Choroid plexus epithelial cell (primary cell): ENCODE data around the gene LTB4R.
A peak's percentile ranks its signal among the peaks of the same experiment; 100 is the strongest.

Experiments used
- DNase-seq: peaks from one replicate; pipeline ENCODE4 v3.0.0-alpha.2; 2010; ENCODE audit warnings: low read depth
- H3K4me3 ChIP-seq: 2 replicates; pipeline ENCODE4 v1.5.1; 2011; ENCODE audit warnings: low read depth, mild to moderate bottlenecking, control low read depth, low read length, moderate library complexity
- CTCF ChIP-seq: conservative IDR thresholded peaks from 2 replicates; pipeline ENCODE4 v1.5.1; 2011; ENCODE audit warnings: low read depth, mild to moderate bottlenecking, control low read depth, inconsistent platforms, low read length, moderate library complexity

The LTB4R gene

GRCh38 chr14:24307156-24307574, 4.1 kb upstream of the LTB4R start:
- no peak overlapping the region for H3K4me3 ChIP-seq
- no peak for DNase-seq
- TF ChIP-seq CTCF = no peak

GRCh38 chr14:24307575-24308341, 3.5 kb upstream of the LTB4R start, which contains the start of gene CIDEB:
TSS of gene CIDEB (minus strand) at chr14:24307977. CDS start at chr14:24307858, 119 bp downstream.
- peak; percentile 96 for TF ChIP-seq CTCF
- no peak within 1 kb of the TSS for H3K4me3 ChIP-seq
- DNase-seq = peak; percentile 66

DNA sequence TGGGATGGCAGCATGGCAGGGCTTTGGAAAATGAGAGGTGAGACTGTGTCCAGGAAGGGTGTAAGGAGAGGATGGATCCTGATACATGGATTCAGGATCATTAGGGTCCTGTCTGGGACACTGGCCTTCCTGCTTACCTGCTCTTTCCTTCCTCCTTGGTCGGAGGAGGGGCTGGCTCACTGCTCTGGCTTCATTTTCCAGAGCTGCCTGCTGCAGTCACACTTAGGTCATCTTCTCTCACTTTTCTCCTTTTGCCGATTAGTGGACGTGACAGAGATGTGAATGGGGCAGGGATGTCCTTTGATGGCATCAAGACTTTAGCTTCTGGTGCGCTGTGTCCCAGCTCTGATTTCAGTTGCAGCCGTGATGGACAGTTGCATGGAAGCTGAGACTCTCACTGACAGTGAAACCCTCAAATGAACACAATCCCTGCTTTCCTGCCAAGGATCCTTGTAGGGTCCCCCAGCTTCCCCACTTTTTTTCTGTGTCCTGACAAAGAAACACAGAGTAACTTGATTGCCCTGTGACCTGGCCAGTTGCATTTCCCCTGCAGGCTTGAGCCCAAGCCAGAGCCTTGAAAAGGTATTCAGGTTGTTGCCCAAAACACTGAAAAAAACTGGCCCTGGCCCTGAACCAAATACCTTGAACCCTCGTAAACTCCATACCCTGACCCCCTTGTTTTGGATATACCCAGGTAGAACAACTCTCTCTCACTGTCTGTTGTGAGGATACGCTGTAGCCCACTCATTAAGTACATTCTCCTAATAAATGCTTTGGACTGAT, 2.8 kb upstream of the LTB4R start:
- H3K4me3 ChIP-seq = no peak overlapping the region
- no peak for TF ChIP-seq CTCF
- DNase-seq = no peak

DNA sequence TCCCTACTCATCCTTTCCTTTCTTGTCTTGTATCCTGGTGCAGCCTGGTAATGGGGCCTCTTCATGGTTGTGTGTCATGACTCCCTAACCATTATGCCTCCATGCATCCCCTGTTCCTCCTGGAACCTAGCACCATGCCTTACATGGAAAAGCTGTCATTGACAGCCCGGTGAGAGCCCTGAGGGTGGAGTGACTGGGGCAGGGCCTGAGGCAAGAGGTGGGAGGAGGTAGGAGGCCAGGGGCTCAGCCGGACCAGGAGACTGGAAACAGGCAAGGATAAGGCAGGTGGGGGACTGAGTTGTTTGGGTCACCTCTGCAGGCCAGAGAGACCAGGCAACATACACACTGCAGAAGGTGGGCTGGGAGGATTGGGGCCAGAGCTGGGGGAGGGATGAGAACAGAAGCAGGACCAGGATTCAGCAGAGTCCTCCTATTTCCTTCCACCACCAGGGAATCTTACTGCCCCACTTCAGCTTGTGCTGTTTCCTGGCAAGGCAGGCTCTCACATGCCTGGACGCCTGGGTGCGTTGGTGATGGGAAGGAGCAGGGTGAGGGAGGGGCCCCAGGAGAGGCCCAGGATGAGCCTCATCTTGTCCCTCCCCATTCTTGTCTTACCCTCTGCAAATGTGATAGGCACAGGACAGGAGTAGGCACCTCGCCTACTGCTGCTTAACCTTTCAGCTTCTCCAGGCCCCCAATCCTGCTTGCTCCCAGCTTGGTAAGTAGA, 1.6 kb upstream of the LTB4R start, which contains the start of gene LTB4R2:
TSS of gene LTB4R2 (plus strand) at position 603 of the 727 bp plus-strand sequence. CDS start 525 bp downstream, outside the sequence.
- no peak for DNase-seq
- TF ChIP-seq CTCF = no peak
- H3K4me3 ChIP-seq = peak within 1 kb of the TSS; percentile 49

DNA sequence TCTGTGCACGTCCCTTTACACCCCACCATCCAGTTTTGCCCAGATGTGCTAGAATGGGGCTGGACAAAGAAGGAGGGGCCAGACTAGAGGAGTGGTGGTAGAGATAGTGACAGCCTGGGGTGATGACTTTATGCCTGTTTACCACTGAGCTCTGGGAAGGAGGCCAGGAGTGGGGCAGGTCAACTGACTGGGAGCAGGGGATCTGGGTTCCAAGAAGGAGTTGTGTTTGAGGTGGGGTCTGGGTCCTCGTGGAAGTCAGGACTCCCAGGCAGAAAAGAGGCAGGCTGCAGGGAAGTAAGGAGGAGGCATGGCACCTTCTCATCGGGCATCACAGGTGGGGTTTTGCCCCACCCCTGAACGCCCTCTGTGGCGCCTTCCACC, 1.0 kb upstream of the LTB4R start:
- H3K4me3 ChIP-seq = peak overlapping the region; percentile 49
- DNase-seq = no peak
- TF ChIP-seq CTCF = no peak

- no peak for TF ChIP-seq CTCF
- H3K4me3 ChIP-seq = no peak overlapping the region
- DNase-seq = no peak
These were observed 724 bp downstream of the LTB4R start for GRCh38 chr14:24311837-24312615.
